ENCODE measurements around the gene ESD.
"Not testable (repeated sequence)": the region's sequence is repeated elsewhere in the genome, so short reads cannot be mapped to it uniquely, and the experiment has no call there.

ESD gene

GRCh38 chr13:46795321-46795720 lies 1.6 kb downstream of the ESD start:
- no peak for DNase-seq (ENCODE audit: low read depth in 2 of 2)

GRCh38 chr13:46783504-46783903 lies 13.5 kb downstream of the ESD start:
- DNase-seq (ENCODE audit: low read depth in 2 of 2) = no peak

- DNase-seq (ENCODE audit: low read depth in 2 of 2) = no peak
Measured at GRCh38 chr13:46782691-46783090, 14.3 kb downstream of the ESD start.

GRCh38 chr13:46782066-46782465 lies 14.9 kb downstream of the ESD start:
- no peak for DNase-seq (ENCODE audit: low read depth in 2 of 2)

GRCh38 chr13:46778890-46779289 lies 18.1 kb downstream of the ESD start:
- DNase-seq (ENCODE audit: low read depth in 2 of 2) = no peak

- DNase-seq (ENCODE audit: low read depth in 2 of 2) = no peak
Measured at GRCh38 chr13:46778095-46778494, 18.9 kb downstream of the ESD start.

- no peak for DNase-seq (ENCODE audit: low read depth in 2 of 2)
Measured at GRCh38 chr13:46775385-46776107, 21.4 kb downstream of the ESD start.

- DNase-seq (ENCODE audit: low read depth in 2 of 2) = no peak
Measured at GRCh38 chr13:46773541-46773940, 23.4 kb downstream of the ESD start.

- no peak for DNase-seq (ENCODE audit: low read depth in 2 of 2)
Measured at GRCh38 chr13:46771693-46772092, 25.3 kb downstream of the ESD start.

- DNase-seq (ENCODE audit: low read depth in 2 of 2) = not testable (repeated sequence)
Measured at GRCh38 chr13:46769925-46770324, 27.0 kb downstream of the ESD start.

- no peak for DNase-seq (ENCODE audit: low read depth in 2 of 2)
Measured at GRCh38 chr13:46761866-46762265, 35.1 kb downstream of the ESD start.

- DNase-seq (ENCODE audit: low read depth in 2 of 2) = no peak
Measured at GRCh38 chr13:46761174-46761573, 35.8 kb downstream of the ESD start.

GRCh38 chr13:46759846-46760245 lies 37.1 kb downstream of the ESD start:
- no peak for DNase-seq (ENCODE audit: low read depth in 2 of 2)

- no peak for DNase-seq (ENCODE audit: low read depth in 2 of 2)
Measured at GRCh38 chr13:46757640-46758039, 39.3 kb downstream of the ESD start.

- no peak for DNase-seq (ENCODE audit: low read depth in 2 of 2)
Measured at GRCh38 chr13:46756977-46757376, 40.0 kb downstream of the ESD start.

GRCh38 chr13:46755508-46755907 lies 41.5 kb downstream of the ESD start:
- not testable (repeated sequence) for DNase-seq (ENCODE audit: low read depth in 2 of 2)

GRCh38 chr13:46754812-46755211 lies 42.1 kb downstream of the ESD start:
- no peak for DNase-seq (ENCODE audit: low read depth in 2 of 2)

- no peak for DNase-seq (ENCODE audit: low read depth in 2 of 2)
Measured at GRCh38 chr13:46753917-46754316, 43.0 kb downstream of the ESD start.

GRCh38 chr13:46753137-46753536 lies 43.8 kb downstream of the ESD start:
- DNase-seq (ENCODE audit: low read depth in 2 of 2) = no peak

GRCh38 chr13:46751811-46752635 lies 44.9 kb downstream of the ESD start:
- DNase-seq (ENCODE audit: low read depth in 2 of 2) = peak in 1 of 2 donors; percentile 6

GRCh38 chr13:46749951-46750350 lies 47.0 kb downstream of the ESD start:
- no peak for DNase-seq (ENCODE audit: low read depth in 2 of 2)

GRCh38 chr13:46748300-46748699 lies 48.7 kb downstream of the ESD start:
- DNase-seq (ENCODE audit: low read depth in 2 of 2) = no peak

All from stimulated activated CD4-positive, alpha-beta T cell treated with anti-CD3 and anti-CD28 coated beads, Interleukin-1b, Interleukin-23, amount 100 ng/mL, for 4 hours (primary cell).